ENCODE results near the gene PCDH19. TPM values are rescaled to one million over a fixed set of nuclear protein-coding genes. Genes with fewer than 3 reads are reported as not detected.

The PCDH19 gene
- total RNA-seq, 2 experiments from 2014 or later: not detected

DNA sequence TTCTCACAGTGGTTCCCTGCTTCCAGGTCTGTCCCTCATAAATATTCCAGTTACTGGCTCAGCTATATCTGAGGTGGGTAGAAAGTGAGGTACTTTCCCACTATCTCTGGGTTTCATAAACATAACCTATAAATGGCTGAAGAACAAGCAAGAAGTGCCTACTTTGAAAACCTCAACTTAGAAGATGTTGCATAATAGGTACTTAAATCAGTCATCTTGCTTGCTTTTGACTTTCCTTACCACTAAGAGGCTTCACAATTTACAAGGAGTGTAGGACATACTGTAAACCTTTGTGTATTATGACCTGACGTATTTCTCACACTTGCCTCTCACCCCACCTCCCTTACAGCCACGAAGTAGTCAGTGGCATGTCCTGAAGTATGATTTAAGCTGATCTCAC, 145.9 kb downstream of the PCDH19 start:
- Mint-ChIP-seq H3K4me3 (no peak overlapping the region), H3K27ac (no peak overlapping the region), H3K9me3 (no peaks in the 10 kb centered on the region), H3K27me3 (no peaks in the 10 kb centered on the region), H3K36me3 (no peaks in the 10 kb centered on the region), H3K4me1 (ENCODE audit: low read depth) (no peaks in the 10 kb centered on the region)
- intact Hi-C loops (cut with micrococcal nuclease): no loop called here
- CTCF ChIA-PET: no interaction called here
- POLR2A ChIA-PET: no interaction called here
- DNase-seq: no peak

DNA sequence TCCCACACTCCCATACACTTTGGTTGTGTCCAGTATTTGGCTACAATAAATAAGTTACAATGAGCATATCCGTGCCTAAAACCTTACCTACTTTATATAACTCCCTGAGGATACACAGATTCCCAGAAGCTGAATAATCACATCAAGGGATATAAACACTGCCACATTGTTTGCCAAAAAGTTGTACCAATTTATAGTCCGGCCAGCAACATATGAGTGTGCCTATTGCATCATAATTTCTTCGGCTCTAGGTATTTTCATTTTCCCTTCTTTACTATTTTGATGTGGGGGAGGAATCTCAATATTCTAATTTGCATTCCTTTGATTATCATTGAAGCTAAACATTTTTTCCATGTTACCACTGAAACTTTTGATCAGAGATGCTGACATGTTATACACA, 146.4 kb downstream of the PCDH19 start:
- H3K9me3 Mint-ChIP-seq: no peaks in the 10 kb centered on the region
- H3K27me3 Mint-ChIP-seq: no peaks in the 10 kb centered on the region
- ChIA-PET POLR2A (no interaction called here), CTCF (no interaction called here)
- H3K4me1 Mint-ChIP-seq (ENCODE audit: low read depth): no peaks in the 10 kb centered on the region
- no peak overlapping the region for H3K27ac Mint-ChIP-seq
- DNase-seq: no peak
- intact Hi-C loops (cut with micrococcal nuclease): no loop called here
- H3K4me3 Mint-ChIP-seq: no peak overlapping the region
- no peaks in the 10 kb centered on the region for H3K36me3 Mint-ChIP-seq

GRCh38 chrX:100248885-100249493, 161.1 kb downstream of the PCDH19 start:
- CTCF ChIA-PET: no interaction called here
- Mint-ChIP-seq H3K36me3 (no peaks in the 10 kb centered on the region), H3K9me3 (no peaks in the 10 kb centered on the region), H3K4me1 (ENCODE audit: low read depth) (no peaks in the 10 kb centered on the region), H3K27ac (no peak overlapping the region), H3K27me3 (no peaks in the 10 kb centered on the region), H3K4me3 (no peak overlapping the region)
- no peak for DNase-seq
- POLR2A ChIA-PET: no interaction called here
- intact Hi-C loops (cut with micrococcal nuclease): no loop called here

- no peaks in the 10 kb centered on the region for H3K9me3 Mint-ChIP-seq
- CTCF ChIA-PET: no interaction called here
- intact Hi-C loops (cut with micrococcal nuclease): no loop called here
Observed at GRCh38 chrX:100247826-100248225, 162.2 kb downstream of the PCDH19 start.

DNA sequence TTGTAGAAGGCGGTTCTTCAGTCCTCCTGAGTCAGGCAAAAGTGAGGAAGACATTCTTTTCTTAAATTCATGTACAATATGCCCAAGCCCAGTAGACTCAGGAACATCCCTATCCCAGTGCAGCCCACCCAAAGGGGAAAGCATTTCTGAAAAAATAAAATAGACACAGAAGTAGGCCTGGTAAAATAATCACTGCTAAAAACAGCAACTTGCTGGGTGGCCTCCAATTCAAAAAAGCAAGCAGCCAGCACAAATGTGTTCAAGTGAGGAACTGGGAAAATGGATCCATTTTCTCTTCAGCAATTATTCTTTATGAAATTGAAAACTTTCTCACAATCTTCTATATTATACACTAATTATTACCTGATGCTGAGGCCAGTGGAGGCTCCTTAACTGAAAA, 165.4 kb downstream of the PCDH19 start:
- ChIA-PET POLR2A (no interaction called here), CTCF (no interaction called here)
- peaks cover 2% of the 10 kb centered on the region for H3K9me3 Mint-ChIP-seq

More at GRCh38 chrX:100247826-100248225, 162.2 kb downstream of the PCDH19 start:
- Mint-ChIP-seq H3K27me3 (no peaks in the 10 kb centered on the region), H3K27ac (no peak overlapping the region), H3K36me3 (no peaks in the 10 kb centered on the region), H3K4me3 (no peak overlapping the region), H3K4me1 (ENCODE audit: low read depth) (no peaks in the 10 kb centered on the region)
- POLR2A ChIA-PET: no interaction called here
- DNase-seq: no peak

More for the DNA sequence above, 165.4 kb downstream of the PCDH19 start:
- no peak overlapping the region for H3K27ac Mint-ChIP-seq
- H3K36me3 Mint-ChIP-seq: no peaks in the 10 kb centered on the region
- intact Hi-C loops (cut with micrococcal nuclease): no loop called here
- H3K27me3 Mint-ChIP-seq: no peaks in the 10 kb centered on the region
- no peak overlapping the region for H3K4me3 Mint-ChIP-seq
- no peak for DNase-seq
- H3K4me1 Mint-ChIP-seq (ENCODE audit: low read depth): no peaks in the 10 kb centered on the region

Other genes starting within 250 kb of the PCDH19 start
- not detected for gene TNMD, start 174.7 kb upstream of the PCDH19 start, total RNA-seq
- under 1 TPM in 1 of 2 experiments, not detected in 1; 0.19 TPM for gene TSPAN6, start 226.5 kb upstream of the PCDH19 start, total RNA-seq
- gene SRPX2, start 233.9 kb upstream of the PCDH19 start, total RNA-seq: not detected